Epithelial cell of proximal tubule (primary cell): ENCODE results near the gene RHO. TPM values are rescaled to one million over a fixed set of nuclear protein-coding genes. Genes with fewer than 3 reads are reported as not detected.
"Not testable (repeated sequence)": the region's sequence is repeated elsewhere in the genome, so short reads cannot be mapped to it uniquely, and the experiment has no call there.

Source experiments
- DNase-seq: peaks from one replicate; pipeline ENCODE4 v3.0.0-alpha.2; 2011; ENCODE audit warnings: low read depth
- H3K4me3 ChIP-seq: 2 replicates; pipeline ENCODE4 v1.5.1; 2011; ENCODE audit warnings: low read depth, mild to moderate bottlenecking, low read length
- total RNA-seq: library from RNA; depleted of rRNA; stranded (reverse); fragments of >200 nt; gene quantifications from 2 replicates; pipeline ENCODE4 v1.2.3, GENCODE V29; 2015
- TF ChIP-seq, protein P1 (sequence below): conservative IDR thresholded peaks from 2 replicates; pipeline ENCODE4 v1.5.1; 2012; ENCODE audit warnings: low read depth, mild to moderate bottlenecking, low read length

The RHO gene
- total RNA-seq, 1 donor from 2014 or later = not detected

DNA sequence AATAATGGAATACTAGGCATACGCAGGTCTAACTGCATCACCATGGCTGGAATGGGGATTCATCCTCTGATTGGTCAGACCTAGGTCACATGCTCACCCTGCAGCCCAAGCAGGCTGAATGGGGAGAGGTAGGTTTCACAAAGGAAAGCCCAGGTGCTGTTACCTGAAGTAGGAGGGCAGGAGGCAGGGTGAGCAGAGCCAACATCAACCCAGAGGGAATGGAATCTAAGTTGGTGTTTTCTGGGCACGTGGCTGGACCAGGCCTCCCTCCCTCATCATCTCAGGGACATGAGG is 7.9 kb downstream of the RHO start:
- no peak for DNase-seq
- no peak overlapping the region for H3K4me3 ChIP-seq
- TF ChIP-seq, protein P1, sequence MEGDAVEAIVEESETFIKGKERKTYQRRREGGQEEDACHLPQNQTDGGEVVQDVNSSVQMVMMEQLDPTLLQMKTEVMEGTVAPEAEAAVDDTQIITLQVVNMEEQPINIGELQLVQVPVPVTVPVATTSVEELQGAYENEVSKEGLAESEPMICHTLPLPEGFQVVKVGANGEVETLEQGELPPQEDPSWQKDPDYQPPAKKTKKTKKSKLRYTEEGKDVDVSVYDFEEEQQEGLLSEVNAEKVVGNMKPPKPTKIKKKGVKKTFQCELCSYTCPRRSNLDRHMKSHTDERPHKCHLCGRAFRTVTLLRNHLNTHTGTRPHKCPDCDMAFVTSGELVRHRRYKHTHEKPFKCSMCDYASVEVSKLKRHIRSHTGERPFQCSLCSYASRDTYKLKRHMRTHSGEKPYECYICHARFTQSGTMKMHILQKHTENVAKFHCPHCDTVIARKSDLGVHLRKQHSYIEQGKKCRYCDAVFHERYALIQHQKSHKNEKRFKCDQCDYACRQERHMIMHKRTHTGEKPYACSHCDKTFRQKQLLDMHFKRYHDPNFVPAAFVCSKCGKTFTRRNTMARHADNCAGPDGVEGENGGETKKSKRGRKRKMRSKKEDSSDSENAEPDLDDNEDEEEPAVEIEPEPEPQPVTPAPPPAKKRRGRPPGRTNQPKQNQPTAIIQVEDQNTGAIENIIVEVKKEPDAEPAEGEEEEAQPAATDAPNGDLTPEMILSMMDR = no peak

DNA sequence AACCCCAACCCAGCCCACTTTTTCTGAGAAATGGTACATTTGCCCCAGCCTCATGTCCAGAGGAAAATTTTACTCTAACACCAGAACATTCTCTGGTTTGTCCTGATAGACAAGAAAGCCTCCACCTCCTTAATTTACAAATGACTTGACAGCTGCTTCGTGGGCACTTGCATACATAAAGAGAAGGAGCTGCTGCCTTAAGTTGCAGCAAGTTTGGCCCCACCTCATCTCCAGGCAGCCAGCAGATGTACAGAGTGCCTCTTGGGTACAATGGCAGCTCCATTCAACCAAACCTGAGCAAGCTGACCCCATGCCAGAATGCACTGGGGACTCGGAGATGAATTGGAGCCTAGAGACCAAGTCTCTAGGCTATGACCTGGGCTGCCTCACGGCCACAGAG is 8.4 kb downstream of the RHO start:
- no peak for DNase-seq
- TF ChIP-seq, protein P1 = no peak
- no peak overlapping the region for H3K4me3 ChIP-seq

DNA sequence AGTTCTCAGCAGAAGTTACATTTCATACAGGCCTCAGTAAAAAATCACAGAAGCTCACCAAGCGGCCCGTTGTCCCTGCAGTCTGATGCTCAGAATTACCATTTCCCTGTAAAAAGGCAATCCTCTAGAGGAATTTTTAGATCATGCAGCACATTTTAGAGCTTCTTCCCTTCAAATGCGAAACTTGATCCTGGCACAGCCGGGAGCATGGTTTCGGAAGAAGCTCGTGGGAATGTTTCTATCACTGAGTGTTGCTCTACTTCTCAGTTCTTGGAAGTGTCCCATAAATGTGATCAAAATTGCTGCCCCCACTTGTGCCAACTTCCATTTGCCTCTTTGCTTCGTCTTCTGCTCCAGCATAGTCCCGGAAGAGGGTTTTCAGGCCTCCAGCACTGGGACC is 10.8 kb downstream of the RHO start:
- no peak for DNase-seq
- TF ChIP-seq, protein P1 = no peak
- H3K4me3 ChIP-seq = no peak overlapping the region

DNA sequence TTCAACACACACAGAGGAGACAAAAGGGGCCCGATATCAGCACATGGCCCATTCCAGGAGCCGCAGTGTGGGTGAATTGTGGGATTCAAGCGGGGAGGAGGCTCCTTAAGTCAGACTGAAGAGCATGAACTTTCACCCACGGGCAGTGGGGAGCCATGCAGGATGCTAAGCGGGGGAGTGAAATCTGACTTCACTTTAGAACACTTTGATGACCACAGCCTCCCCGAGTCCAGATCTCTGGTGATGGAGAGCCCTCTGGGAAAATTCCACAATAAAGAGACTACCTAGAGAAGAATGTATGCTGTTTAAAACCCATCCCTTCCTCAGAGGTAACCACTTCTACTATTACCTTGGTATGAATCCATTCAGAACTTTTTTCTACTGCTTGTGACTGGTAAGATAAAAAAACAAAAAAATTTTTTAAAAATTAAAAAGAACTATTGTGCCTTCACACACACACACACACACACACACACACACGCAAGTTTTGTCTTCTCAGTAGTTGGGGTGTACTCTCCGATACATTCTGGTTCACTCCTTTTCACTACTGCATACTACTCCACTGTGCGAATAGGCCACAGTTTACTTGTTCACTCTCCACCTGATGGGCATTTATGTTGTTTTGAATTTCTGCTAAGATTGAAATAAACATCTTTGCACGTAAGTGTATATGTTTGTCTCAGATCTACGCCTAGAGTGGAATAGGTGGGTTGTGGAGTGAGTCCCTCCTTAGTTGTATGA is 12.5 kb downstream of the RHO start:
- H3K4me3 ChIP-seq = no peak overlapping the region
- no peak for DNase-seq
- TF ChIP-seq, protein P1 = no peak

DNA sequence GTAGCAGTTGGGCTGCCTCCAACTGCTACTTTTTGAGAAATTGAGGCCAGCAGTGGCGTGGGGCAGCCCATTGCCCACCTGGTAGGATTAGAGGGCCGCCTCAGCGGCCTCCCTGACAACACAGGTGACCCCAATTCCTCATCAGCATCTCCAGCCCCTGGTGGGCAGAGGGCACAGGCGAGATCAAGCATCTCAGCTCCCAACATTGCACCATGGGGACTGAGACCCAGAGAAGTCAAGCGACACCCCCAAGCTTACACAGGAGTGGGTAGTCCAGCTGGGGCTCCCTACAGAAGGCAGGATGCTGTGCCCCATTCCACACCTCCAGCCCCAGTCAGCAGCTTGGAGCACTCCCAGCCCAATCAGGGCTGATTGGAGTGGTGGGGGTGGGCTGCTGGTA is 14.3 kb downstream of the RHO start:
- no peak for DNase-seq
- TF ChIP-seq, protein P1 = no peak
- H3K4me3 ChIP-seq = no peak overlapping the region

DNA sequence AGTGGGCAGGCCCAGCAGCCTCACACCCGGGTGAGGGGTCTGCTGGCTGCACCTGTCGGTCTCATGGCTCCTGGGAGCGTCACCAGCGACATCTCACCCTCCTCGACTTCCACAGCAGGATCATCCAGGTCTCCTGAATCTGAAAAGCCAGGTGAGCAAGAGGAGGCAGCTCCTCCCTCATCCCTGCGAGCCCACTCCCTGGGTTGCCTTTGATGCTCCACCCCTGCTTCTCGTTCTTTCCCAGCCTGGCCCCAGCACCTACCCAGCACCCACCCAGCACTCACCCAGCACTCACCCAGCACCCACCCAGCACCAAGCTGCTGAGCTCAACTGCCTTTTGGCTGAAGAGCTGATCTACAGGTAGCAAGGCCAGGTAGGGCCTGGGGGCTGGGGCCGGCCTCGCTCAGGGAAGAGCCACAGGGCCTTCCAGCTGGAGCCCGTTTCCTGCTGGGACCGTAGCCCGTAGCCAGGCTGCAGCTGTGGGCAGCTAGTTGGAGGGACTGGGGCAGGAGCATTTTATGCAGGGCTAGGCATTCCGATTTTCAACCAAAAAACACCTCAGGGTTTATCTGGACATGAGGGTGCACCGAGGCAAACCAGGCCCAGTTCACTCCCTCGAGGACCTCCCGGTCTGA is 14.8 kb downstream of the RHO start, which contains the start of gene H1-8:
Gene H1-8 (plus strand): TSS at position 20 of the 635 bp plus-strand sequence. CDS start 44 bp downstream, at position 64.
- no peak for DNase-seq
- TF ChIP-seq, protein P1 = no peak
- H3K4me3 ChIP-seq = no peak within 1 kb of the TSS

DNA sequence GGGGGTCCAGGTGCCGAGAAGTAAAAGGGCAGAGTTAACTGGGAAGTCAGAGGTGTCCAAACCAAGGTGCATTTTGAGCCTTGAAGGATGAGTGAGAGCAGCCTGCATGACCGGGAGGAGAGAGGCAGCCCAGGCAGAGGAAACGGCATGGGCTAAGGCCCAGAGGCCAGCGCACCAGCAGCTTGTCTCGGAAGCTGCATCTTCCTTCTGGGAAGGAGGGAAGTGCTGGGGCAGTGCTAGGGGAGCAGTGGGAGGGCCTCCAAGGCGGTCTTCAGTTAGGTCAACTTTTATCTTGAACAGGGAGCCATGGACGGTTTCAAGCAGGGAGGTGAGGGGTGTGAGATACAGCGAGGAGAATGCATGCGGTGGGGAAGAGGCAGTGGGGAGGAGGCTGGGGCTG is 15.6 kb downstream of the RHO start:
- TF ChIP-seq, protein P1 = no peak
- H3K4me3 ChIP-seq = no peak overlapping the region
- DNase-seq = no peak

DNA sequence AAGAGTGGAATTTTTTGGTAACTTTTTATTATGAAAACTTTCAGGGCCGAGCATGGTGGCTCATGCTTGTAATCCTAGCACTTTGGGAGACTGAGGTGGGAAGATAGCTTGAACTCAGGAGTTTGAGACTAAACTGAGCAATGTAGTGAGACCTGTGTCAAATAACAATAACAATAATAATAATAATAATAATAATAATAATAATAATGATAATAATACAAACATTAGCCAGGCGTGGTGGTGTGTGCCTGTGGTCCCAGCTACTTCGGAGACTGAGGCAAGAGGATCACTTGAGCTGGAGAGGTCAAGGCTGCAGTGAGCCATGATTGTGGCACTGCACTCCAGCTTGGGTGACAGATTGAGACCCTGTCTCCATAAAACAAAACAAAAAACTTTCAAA is 17.5 kb downstream of the RHO start:
- DNase-seq, H3K4me3 ChIP-seq: not testable (repeated sequence)
